Medulla oblongata (tissue), 1 donor: ENCODE data around the gene LIPH.
"Not testable (repeated sequence)": the region's sequence is repeated elsewhere in the genome, so short reads cannot be mapped to it uniquely, and the experiment has no call there.

ENCODE experiments used
- DNase-seq: peaks from one replicate; pipeline ENCODE4 v3.0.0-alpha.2; 2015; ENCODE audit errors: extremely low spot score

LIPH gene

DNA sequence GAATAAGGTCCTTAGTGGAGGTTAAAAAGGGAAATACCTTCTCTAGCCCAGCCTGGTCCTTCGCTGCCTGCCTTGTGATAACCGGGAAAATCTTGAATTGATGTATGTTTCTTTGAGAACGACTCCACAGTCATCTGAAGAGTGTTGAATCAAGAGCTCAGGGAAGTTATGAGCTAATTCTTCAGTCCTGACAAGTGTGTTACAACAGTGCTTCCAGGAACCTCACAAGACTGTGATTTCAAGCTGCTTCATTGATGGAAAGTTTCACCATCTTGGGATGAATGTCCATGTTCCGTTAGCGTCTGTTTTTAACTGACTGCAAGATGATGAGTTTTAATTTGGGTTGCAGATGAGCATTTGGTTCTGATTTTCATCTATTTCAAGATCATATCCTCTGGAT is 66.0 kb downstream of the LIPH start:
- DNase-seq: no peak

DNA sequence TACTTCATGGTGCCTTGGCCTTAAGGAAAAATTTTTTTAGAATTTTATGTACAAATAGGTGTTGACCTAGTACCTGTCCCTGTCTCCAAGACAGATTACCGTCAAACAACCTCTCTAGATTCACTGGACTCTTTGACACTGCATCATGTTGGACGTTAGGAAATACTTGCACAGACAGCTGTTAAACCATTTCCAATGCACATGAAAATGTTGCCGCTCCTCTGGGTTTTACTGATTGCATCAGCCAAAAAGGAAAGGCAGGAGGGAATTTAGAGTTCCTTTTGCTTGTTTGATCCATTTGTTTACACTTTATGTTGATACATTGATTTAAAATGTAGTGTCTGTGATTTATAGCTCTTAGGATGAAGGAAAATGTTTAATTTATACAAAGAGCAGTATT is 68.1 kb downstream of the LIPH start:
- DNase-seq: no peak

GRCh38 chr3:185479373-185479945 is 72.9 kb downstream of the LIPH start:
- DNase-seq: no peak

GRCh38 chr3:185477316-185477715 is 75.1 kb downstream of the LIPH start:
- DNase-seq: no peak

- not testable (repeated sequence) for DNase-seq
Measured at GRCh38 chr3:185474922-185475321, 77.5 kb downstream of the LIPH start.

- no peak for DNase-seq
Measured at GRCh38 chr3:185473290-185473815, 79.0 kb downstream of the LIPH start.

GRCh38 chr3:185470323-185470722 is 82.1 kb downstream of the LIPH start:
- no peak for DNase-seq

- no peak for DNase-seq
Measured at GRCh38 chr3:185469542-185469941, 82.8 kb downstream of the LIPH start.

- DNase-seq: not testable (repeated sequence)
Measured at GRCh38 chr3:185466123-185466522, 86.3 kb downstream of the LIPH start.

GRCh38 chr3:185465471-185465870 is 86.9 kb downstream of the LIPH start:
- DNase-seq: no peak

- DNase-seq: peak; percentile 25
Measured at GRCh38 chr3:185460719-185461350, 91.6 kb downstream of the LIPH start.

DNA sequence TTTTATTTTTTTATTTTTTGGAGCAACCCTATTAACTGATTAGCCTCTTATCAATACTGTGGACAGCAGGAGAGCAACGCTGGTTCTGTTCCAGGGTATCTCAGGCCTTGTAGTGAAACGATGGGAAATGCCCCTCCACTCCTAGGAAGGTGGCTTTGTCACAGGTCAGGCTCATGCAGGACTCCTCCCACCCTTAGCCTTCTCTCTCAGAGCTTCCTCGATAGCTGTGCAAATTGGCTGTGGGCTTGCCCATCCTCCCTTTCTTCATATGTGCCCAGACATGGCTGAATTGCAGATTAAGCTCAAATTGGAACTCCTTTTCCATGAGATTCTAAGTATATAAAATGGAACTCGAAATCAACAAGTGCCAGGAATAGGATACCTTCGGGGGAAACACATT is 92.1 kb downstream of the LIPH start:
- no peak for DNase-seq

GRCh38 chr3:185457376-185457775 is 95.0 kb downstream of the LIPH start:
- no peak for DNase-seq
